Measurements from ENCODE around the gene FOXK1. TPM values are rescaled to one million over a fixed set of nuclear protein-coding genes. Genes with fewer than 3 reads are reported as not detected.
A peak's percentile ranks its signal among the peaks of the same experiment; 100 is the strongest.
"Not testable (repeated sequence)": the region's sequence is repeated elsewhere in the genome, so short reads cannot be mapped to it uniquely, and the experiment has no call there.

The FOXK1 gene
- total RNA-seq, 1 experiment from 2014 or later, result 19.8 TPM

- no peak for DNase-seq (ENCODE audit: low read depth)
- in situ Hi-C loops (cut with HindIII; ENCODE audit: low pct_unique_long_range_greater_than_20kb, low sequenced_read_pairs), result no loop called here
Observed at GRCh38 chr7:4661871-4662270, 20.2 kb upstream of the FOXK1 start.

DNA sequence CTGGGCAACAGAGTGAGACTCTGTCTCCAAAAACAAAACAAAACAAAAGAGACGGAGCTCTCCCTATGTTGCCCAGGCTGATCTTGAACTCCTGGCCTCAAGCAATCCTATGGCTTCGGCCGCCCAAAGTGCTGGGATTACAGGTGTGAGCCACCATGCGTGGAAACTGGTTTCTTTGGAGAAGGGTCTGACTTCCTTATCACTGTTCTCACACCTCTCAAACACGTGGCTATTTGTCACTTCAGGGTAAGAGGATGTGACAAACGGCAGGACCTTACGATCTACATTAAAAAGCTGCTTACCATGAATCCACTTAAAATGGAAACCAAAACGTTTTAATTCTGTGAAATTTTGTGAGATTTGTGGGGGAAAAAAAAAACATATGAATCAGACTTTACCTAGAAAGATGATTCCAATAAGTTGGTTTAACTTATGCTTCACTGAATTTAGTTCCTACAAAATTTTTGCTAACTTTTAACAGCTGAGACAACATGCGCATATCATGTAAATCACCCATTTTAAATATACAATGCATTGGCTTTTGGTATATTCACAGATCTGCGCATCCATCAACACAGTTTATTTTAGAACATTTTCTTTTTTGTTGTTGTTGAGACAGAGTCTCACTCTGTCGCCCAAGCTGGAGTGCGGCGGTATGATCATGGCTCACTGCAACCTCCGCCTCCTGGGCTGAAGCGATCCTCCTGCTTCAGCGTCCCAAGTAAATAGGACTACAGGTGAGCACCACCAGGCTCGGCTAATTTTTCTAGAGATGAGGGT lies 18.7 kb upstream of the FOXK1 start:
- no peak for DNase-seq (ENCODE audit: low read depth)
- in situ Hi-C loops (cut with HindIII; ENCODE audit: low pct_unique_long_range_greater_than_20kb, low sequenced_read_pairs), result no loop called here

- in situ Hi-C loops (cut with HindIII; ENCODE audit: low pct_unique_long_range_greater_than_20kb, low sequenced_read_pairs), result no loop called here
Observed at GRCh38 chr7:4665661-4666060, 16.4 kb upstream of the FOXK1 start.

DNA sequence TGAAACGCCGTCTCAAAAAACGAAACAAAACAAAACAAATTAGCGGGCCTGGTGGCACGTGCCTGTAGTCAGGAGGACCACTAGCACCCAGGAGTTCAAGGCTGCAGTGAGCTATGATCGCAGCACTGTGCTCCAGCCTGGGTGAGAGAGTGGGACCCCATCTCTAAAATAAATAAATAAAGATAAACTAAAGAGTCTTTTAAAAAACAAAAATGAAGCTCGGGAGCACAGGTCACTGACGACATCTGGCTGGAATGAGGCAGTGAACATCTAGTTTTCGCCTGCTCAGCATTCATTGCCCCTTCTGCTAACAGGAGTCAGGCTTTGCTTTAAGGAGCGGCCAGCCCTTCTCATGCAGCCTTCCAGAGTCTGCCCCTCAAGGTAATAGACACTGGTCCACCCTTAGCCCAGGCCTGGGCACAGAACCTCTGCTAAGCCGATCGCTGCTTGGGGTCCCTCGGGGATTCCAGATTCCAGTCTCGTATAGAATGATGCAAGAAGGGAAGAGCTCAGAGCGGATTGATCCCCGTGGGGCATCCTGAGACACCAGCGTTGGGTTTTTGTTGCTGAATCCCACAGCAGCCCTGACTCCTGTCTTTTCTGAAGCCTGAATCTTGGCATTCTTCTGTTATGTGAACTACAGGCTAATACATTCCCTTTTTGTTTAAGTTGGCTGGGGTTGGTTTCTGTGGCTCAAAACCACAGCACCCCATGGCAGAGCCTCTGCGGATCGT lies 14.2 kb upstream of the FOXK1 start:
- no peak for DNase-seq (ENCODE audit: low read depth)
- in situ Hi-C loops (cut with HindIII; ENCODE audit: low pct_unique_long_range_greater_than_20kb, low sequenced_read_pairs), result no loop called here

More at GRCh38 chr7:4665661-4666060, 16.4 kb upstream of the FOXK1 start:
- no peak for DNase-seq (ENCODE audit: low read depth)

GRCh38 chr7:4668510-4668847 lies 13.6 kb upstream of the FOXK1 start:
- no peak for DNase-seq (ENCODE audit: low read depth)
- in situ Hi-C loops (cut with HindIII; ENCODE audit: low pct_unique_long_range_greater_than_20kb, low sequenced_read_pairs), result no loop called here

- DNase-seq (ENCODE audit: low read depth), result no peak
- in situ Hi-C loops (cut with HindIII; ENCODE audit: low pct_unique_long_range_greater_than_20kb, low sequenced_read_pairs), result no loop called here
Observed at GRCh38 chr7:4670791-4671190, 11.3 kb upstream of the FOXK1 start.

GRCh38 chr7:4675771-4676367 lies 6.2 kb upstream of the FOXK1 start:
- DNase-seq (ENCODE audit: low read depth), result no peak
- in situ Hi-C loops (cut with HindIII; ENCODE audit: low pct_unique_long_range_greater_than_20kb, low sequenced_read_pairs), result no loop called here

- DNase-seq (ENCODE audit: low read depth); in situ Hi-C loops (cut with HindIII; ENCODE audit: low pct_unique_long_range_greater_than_20kb, low sequenced_read_pairs): not testable (repeated sequence)
Observed at GRCh38 chr7:4677518-4677917, 4.6 kb upstream of the FOXK1 start.

DNA sequence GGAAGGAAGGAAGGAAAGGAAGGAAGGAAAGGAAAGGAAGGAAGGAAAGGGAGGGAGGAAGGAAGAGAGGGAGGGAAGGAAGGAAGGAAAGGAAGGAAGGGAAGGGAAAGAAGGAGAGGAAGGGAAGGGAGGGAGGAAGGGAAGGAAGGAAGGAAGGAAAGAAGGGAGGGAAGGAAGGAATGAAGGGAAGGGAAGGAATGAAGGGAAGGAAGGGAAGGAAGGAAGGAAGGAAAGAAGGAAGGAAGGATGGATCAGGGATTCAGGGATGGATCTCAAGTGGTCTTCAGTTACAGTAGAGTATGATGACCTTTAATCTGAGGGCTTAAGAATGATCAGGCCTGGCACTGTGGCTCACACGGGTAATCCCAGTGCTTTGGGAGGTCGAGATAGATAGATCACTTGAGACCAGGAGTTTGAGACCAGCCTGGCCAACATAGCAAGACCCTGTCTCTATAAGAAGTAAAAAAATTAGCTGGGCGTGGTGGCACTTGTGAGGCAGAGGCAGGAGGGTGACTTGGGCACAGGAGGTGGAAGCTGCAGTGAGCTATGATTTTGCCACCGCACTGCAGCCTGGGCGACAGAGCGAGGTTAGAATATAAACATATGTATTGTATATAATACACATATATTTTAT lies 760 bp upstream of the FOXK1 start:
- DNase-seq (ENCODE audit: low read depth), result no peak
- in situ Hi-C loops (cut with HindIII; ENCODE audit: low pct_unique_long_range_greater_than_20kb, low sequenced_read_pairs), result no loop called here

- peak; percentile 41 for DNase-seq (ENCODE audit: low read depth)
- in situ Hi-C loops (cut with HindIII; ENCODE audit: low pct_unique_long_range_greater_than_20kb, low sequenced_read_pairs), result no loop called here
Observed at GRCh38 chr7:4682621-4683042, 537 bp downstream of the FOXK1 start.

DNA sequence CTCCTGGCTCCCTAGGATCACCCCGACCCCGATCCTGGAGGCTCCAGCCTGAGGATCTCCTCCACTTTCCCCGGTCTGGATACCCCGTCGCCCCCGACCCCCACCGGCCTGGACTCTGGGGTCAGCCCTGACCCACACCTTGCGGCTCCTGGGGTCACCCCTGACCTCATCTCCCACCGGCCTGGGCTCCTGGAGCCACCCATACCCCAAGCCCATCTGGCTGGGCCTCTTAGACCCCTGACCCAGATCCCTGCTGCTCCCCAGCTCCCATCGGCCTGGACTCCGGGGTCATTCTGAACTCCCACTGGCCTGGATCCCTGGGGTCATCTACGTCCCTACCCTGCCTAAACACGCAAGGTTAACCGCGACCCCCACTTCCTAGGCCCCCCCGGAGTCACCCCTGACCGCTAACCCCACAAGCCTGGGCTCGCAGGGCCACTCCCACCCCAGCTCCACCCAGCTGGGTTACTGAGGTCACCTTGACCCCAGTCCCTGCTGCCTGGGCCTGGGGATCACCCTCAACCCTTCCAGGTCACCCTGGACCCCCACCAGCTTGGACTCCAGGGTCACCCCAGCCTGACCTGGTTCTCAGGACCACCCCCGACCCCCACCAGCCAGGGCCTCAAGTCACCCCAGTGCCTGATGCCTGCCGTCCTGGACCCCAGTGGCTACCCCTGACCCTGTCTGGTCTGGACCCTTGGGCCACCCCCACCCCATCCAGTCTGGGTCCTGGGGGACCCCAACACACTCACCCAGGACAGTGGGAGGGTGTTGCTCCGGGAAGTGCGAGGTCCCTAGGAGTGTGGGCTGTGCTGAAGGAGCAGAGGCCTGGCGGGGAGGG lies 1.2 kb downstream of the FOXK1 start:
- in situ Hi-C loops (cut with HindIII; ENCODE audit: low pct_unique_long_range_greater_than_20kb, low sequenced_read_pairs), result no loop called here
- DNase-seq (ENCODE audit: low read depth), result no peak

- in situ Hi-C loops (cut with HindIII; ENCODE audit: low pct_unique_long_range_greater_than_20kb, low sequenced_read_pairs), result no loop called here
- DNase-seq (ENCODE audit: low read depth), result peak; percentile 87
Observed at GRCh38 chr7:4683884-4684565, 1.9 kb downstream of the FOXK1 start.

DNA sequence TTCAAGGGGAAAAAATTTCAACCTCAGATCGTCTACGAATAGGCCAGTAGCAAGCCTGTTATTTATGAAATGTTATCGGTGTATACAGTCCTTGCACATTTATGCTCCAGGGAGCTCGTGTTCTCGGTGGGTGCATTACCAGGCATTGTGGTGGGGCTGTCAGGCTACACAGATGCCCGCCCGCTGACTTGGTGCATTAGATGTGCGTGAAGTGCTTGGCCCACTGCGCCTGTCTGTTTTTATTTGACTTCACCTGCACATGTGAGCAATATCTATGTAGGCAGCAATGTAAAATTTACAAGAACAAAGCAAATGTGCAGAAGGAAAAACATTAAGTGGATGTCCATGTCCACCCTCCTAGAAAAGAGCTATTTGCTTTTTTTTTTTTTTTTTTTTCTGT lies 2.8 kb downstream of the FOXK1 start:
- in situ Hi-C loops (cut with HindIII; ENCODE audit: low pct_unique_long_range_greater_than_20kb, low sequenced_read_pairs), result no loop called here
- no peak for DNase-seq (ENCODE audit: low read depth)

DNA sequence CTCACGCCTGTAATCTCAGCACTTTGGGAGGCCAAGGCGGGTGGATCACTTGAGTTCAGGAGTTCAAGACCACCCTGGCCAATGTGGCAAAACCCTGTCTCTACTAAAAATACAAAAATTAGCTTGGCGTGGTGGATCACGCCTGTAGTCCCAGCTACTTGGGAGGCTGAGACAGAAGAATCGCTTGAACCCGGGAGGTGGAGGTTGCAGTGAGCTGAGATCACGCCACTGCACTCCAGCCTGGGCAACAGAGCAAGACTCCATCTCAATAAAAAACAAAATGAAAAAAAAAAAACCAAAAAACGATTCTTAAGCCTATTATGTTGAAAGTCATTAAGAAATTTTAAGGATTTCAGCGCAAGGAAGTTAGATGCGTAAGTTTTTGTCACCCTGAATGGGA lies 3.6 kb downstream of the FOXK1 start:
- in situ Hi-C loops (cut with HindIII; ENCODE audit: low pct_unique_long_range_greater_than_20kb, low sequenced_read_pairs); DNase-seq (ENCODE audit: low read depth): not testable (repeated sequence)

- DNase-seq (ENCODE audit: low read depth), result no peak
- in situ Hi-C loops (cut with HindIII; ENCODE audit: low pct_unique_long_range_greater_than_20kb, low sequenced_read_pairs), result no loop called here
Observed at GRCh38 chr7:4687956-4688355, 5.9 kb downstream of the FOXK1 start.

GRCh38 chr7:4689151-4689550 lies 7.1 kb downstream of the FOXK1 start:
- in situ Hi-C loops (cut with HindIII; ENCODE audit: low pct_unique_long_range_greater_than_20kb, low sequenced_read_pairs), result no loop called here
- peak; percentile 76 for DNase-seq (ENCODE audit: low read depth)

- in situ Hi-C loops (cut with HindIII; ENCODE audit: low pct_unique_long_range_greater_than_20kb, low sequenced_read_pairs), result loop anchor here (5.0 kb wide), 1 partner anchor 58 kb away; no protein-coding TSS in a partner anchor
- peak; percentile 70 for DNase-seq (ENCODE audit: low read depth)
Observed at GRCh38 chr7:4689668-4690067, 7.6 kb downstream of the FOXK1 start.
